ENCODE data around the gene CNDP2.
"Not testable (repeated sequence)": the region's sequence is repeated elsewhere in the genome, so short reads cannot be mapped to it uniquely, and the experiment has no call there.

The CNDP2 gene

DNA sequence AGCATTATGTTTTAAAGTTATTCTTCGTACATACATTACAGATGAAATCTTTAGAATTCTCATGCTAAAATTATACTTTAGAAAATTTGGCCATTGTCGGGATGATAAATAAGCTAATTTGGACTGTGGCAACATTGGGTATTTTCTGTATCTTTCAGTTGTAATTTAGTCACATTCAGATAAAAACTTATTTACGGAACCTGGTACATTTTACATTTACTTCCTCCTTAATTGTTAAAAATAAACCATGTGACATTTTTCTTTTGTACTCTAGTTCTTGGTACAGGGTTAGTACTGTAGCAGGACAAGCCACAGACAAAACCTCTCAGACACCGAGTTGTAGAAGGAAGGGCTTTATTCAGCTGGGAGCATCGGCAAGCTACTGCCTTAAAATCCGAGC, 4.2 kb downstream of the CNDP2 start:
- no peak for DNase-seq (ENCODE audit: low read depth in 2 of 2)

GRCh38 chr18:74500774-74501173, 4.6 kb downstream of the CNDP2 start:
- not testable (repeated sequence) for DNase-seq (ENCODE audit: low read depth in 2 of 2)

GRCh38 chr18:74501386-74501785, 5.2 kb downstream of the CNDP2 start:
- DNase-seq (ENCODE audit: low read depth in 2 of 2), result no peak

DNA sequence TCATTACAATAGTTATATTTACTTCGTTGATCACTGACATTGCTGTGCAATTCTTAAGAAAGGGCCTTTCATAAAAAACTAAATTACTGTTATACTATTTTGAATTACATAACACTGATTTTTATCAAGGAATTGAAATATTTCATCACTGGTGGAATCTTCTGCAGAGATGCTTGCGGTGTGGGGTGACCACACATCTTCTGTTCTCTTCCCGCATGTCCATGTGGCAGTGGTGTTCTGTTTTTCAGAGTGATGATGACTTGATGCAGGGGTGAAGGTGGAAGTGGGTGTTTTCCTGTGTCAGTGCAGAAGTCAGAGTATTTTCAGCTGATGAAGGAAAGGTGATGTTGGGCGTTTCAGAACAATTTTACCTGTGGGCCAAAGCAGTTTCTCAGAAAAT, 7.0 kb downstream of the CNDP2 start:
- no peak for DNase-seq (ENCODE audit: low read depth in 2 of 2)

DNA sequence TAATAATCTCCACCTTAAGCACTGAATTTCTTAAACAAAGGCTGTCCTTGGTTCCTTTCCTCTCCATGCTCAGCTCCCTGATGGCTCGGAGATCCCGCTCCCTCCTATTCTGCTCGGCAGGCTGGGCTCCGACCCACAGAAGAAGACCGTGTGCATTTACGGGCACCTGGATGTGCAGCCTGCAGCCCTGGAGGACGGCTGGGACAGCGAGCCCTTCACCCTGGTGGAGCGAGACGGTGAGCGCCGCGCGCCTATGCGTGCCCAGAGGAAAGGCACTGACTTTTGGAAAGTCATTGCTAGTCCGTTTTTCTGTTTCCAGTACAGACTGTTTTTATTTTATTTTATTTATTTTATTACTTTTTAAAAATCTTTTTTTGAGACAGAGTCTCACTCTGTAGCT, 9.6 kb downstream of the CNDP2 start:
- no peak for DNase-seq (ENCODE audit: low read depth in 2 of 2)

- DNase-seq (ENCODE audit: low read depth in 2 of 2), result no peak
These were observed 10.4 kb downstream of the CNDP2 start for GRCh38 chr18:74506448-74507084.

DNA sequence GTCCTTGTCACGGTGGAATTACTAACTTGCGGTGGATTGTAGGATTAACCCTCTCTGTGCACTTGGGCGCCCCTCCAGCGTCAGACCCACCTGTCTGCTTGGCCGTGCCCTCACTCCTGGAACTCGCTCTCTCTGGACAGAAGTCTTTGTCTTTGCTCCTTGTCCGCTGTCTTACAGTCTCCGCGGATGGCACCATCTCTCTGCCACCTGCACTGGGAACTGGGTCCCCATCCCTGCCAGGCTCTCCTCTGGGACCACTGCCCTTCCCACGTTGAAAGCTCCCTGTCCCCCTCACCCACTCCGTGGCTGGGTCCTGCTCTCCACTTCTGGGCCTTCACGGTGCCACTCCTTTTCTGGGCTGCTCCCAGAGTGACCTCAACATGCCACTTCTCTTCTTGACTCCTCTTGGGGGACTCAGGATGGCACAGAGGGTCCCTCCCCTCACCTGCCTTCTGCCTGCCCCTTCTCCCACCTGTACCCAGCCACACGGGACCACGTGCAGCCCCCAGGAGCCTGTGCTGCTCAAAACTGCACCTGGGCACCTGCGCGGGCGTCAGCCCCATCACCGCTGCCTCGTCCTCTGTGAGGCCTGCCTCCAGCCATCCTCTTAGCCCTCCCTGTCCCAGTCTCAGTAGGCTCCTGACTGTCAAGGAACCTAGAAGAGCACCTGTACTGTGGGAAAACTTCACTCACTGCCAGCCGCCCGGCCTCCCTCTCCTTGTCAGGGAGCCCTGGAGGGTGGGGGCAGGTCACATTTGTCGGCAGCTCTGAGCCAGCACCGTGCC, 11.1 kb downstream of the CNDP2 start:
- DNase-seq (ENCODE audit: low read depth in 2 of 2), result no peak

DNA sequence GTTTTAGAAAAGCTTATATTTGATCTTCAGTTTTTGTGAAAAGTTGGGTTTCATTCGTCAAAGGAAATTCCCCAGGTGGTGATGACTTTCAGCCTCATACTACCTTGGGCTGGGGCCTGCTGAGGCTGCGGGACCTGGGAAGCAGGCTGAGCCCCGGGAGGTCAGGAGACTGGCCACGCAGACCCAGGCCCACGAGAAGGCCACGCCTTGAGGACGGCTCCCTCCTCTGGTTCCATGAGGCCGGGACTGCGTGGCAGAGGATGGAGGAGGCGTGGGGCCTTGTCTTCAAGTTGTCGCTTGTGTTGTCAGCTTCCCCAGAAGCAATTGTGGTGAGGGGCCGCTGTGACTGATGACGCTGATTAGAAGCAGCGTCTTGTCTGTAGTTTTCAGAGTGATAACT, 11.8 kb downstream of the CNDP2 start:
- DNase-seq (ENCODE audit: low read depth in 2 of 2), result no peak

GRCh38 chr18:74508366-74508765, 12.2 kb downstream of the CNDP2 start:
- DNase-seq (ENCODE audit: low read depth in 2 of 2), result no peak

- DNase-seq (ENCODE audit: low read depth in 2 of 2), result no peak
These were observed 12.7 kb downstream of the CNDP2 start for GRCh38 chr18:74508821-74509225.

DNA sequence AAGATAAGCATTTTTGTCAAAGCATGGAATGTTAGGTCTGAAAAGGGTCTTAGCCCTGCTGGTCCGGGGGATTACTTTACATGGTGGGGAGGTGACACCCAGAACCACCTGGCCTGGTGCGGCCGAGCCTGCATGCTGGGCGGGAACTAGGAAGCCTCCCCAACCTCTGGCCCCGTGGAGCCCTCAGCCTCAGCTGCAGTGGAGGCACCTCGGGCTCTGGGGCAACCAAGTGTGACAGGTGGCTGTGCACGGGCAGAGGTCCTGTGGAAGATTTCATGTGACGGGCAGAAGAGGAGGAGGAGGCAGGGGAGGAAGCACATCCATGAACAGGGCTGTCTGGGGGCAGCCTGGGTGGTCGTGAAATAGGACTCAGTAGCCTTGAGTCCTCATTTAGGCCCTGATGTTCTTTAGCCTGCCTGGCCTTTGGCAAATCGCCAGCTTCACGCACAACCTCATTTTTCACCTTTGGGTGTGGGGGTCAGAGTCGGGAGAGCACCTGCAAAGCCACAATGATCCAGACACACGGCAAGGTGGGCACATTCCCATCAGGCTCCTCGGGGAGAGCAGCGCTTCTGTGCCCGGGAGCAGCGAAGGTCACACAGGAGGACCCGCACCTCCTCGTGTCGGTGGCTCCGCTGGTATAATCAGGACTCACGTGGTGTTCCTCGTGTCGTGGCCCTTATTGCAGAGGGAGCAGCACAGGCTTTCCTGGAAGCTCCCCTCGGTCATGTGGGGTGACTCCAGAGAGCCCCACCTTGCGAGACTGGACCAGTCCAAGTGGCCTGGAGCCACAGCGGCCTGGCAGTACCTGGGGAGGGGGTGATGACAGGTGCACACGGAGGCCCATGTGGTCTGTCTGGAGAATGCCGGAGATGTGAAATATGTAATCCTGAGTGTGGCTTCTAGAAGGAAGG, 13.9 kb downstream of the CNDP2 start:
- DNase-seq (ENCODE audit: low read depth in 2 of 2), result no peak

DNA sequence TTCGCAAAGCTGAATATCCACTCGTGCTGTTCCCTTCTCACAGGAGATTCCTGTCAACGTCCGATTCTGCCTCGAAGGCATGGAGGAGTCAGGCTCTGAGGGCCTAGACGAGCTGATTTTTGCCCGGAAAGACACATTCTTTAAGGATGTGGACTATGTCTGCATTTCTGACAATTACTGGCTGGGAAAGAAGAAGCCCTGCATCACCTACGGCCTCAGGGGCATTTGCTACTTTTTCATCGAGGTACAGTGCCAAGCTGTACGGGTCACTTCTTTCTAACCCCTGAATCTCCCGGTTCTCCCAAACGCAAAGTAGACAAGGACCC, 14.6 kb downstream of the CNDP2 start:
- DNase-seq (ENCODE audit: low read depth in 2 of 2), result no peak

- DNase-seq (ENCODE audit: low read depth in 2 of 2), result no peak
These were observed 15.7 kb downstream of the CNDP2 start for GRCh38 chr18:74511823-74512222.

- no peak for DNase-seq (ENCODE audit: low read depth in 2 of 2)
These were observed 16.3 kb downstream of the CNDP2 start for GRCh38 chr18:74512321-74513053.

DNA sequence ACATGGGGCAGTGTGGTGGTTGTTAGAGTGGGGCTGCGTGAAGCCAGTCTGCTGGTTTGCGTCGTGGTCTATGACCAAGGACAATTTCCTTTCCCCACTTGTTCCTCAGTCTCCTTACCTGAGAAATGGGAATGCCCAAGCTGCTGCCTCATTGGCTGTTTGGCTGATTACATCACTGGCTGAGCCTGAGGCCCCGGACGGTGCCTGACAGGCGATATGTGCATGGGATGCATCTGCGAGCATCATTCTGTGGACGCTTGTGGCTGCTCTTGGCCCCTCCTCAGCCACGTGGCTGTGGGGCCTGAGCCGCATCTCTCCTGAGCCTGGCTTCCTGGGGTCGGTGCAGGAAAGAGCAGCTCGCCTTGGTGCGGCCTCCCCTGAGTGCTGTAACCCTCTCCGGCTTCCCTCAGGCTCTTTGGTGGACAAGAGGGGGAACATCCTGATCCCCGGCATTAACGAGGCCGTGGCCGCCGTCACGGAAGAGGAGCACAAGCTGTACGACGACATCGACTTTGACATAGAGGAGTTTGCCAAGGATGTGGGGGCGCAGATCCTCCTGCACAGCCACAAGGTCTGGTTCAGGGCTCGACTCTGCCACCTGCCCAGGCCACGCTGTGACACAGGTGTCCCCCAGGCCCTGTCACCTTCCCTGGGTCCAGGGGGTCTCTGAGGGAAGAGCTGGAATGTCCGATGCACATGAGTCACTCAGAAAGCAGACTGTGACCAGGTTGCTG, 17.2 kb downstream of the CNDP2 start:
- no peak for DNase-seq (ENCODE audit: low read depth in 2 of 2)

DNA sequence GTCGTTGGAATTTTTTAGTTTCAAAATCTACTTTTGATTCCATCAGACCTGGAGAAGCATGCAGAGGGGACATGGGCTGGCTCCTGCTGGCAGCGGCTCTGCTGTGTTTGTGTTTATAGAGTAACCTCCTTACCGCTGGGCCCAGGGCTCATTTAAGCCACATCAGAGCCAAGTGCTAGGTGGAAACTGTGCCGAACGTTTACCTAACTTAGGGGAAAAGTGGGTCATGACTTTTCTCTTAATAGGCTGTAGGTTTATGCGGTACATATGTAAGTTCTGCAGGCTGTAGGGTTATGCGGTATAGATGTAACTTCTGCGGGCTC, 17.7 kb downstream of the CNDP2 start:
- DNase-seq (ENCODE audit: low read depth in 2 of 2), result no peak

DNA sequence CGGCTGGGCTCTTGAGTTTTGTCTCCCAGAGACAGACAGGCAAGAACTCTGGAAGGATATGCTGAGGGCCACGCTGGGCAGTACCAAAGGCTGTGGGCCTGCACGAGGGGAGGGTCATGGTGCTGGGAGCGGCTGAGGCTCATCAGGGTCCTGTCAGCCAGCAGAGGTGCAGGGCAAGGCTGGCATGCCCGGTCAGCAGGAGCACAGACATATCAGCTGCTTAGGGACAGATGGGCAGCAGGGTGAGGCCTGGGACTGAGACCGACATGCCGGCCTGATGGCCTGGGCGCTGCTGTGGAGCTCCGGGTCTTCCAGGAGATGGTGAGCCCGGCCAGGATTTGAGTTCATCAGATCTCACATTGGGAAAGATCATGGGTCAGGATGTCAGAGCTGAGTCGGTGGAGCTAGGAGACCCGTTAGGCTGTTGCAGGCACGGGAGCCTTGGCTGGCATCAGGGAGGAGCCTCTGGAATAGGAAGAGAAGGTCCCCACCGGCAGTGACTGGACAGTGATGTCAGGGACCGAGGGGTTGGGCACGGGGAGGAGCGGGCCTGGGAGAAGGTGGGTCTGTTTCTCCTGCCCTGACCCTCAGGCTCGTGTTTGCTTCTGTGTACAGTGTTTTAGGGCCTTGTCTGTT, 18.8 kb downstream of the CNDP2 start:
- no peak for DNase-seq (ENCODE audit: low read depth in 2 of 2)

DNA sequence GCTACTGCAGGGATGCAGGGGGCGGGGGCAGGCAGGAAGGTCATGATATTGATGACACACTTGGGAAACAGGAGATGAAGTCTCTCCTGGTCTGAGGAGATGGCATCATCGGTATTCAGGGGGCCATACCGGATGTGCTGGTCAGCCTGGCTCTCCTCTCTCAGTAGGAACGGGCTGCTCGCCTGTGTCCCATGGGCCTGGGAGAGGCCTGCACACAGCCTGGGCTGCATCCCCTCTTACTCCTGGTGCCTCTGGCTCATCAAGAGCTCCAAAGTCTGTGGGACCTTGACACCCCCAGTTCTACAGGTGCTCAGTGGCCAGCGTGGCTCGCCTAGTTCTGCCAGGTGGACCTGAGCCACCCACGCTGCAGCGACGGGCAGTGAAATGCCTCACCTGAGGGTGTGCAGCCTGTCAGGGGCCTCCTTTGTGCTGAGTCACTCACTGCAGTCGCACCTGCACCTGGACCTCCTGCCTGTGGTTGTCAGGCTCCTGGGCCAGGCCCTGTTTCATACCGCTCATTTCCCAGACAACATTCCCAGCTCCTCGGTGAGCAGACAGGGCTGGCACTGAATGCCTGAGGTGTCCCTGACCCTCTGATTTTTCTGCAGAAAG, 19.6 kb downstream of the CNDP2 start:
- no peak for DNase-seq (ENCODE audit: low read depth in 2 of 2)

GRCh38 chr18:74516271-74517235, 20.4 kb downstream of the CNDP2 start:
- no peak for DNase-seq (ENCODE audit: low read depth in 2 of 2)
